ENCODE results near the gene NDUFB8.

Gene NDUFB8

GRCh38 chr10:100524206-100524605, 5.5 kb downstream of the NDUFB8 start:
- Histone ChIP-seq H3K27ac (ENCODE audit: extremely low read depth, low read depth, low read length) (no peak overlapping the region), H3K9me3 (ENCODE audit: control insufficient read depth, insufficient read depth, low read depth, low read length) (no peaks in the 10 kb centered on the region), H3K4me3 (ENCODE audit: low read depth, low read length) (no peak overlapping the region), H3K36me3 (ENCODE audit: control insufficient read depth in 2 of 2, insufficient read depth in 1 of 2, low read length in 2 of 2) (peaks cover 39 to 66% of the 10 kb centered on the region in 2 experiments), H3K4me1 (ENCODE audit: control insufficient read depth, insufficient read depth, low read length) (no peaks in the 10 kb centered on the region)
- TF ChIP-seq ZNF473 (tag by site-specific recombination; IDR thresholded peaks at IDR 0.05): no peak
- no peak for TF ChIP-seq ZNF121 (tag by site-specific recombination; IDR thresholded peaks at IDR 0.05)
- TF ChIP-seq ZNF707 (tag by site-specific recombination; IDR thresholded peaks at IDR 0.05): no peak
- TF ChIP-seq ZNF664 (tag by site-specific recombination; IDR thresholded peaks at IDR 0.05): no peak
- no peak for TF ChIP-seq ZSCAN5A (tag by site-specific recombination; IDR thresholded peaks at IDR 0.05)
- no peak for TF ChIP-seq GLI2 (tag by site-specific recombination; IDR thresholded peaks at IDR 0.05; ENCODE audit: borderline replicate concordance, low read depth)
- TF ChIP-seq ZSCAN30 (tag by site-specific recombination; IDR thresholded peaks at IDR 0.05): no peak
- no peak for TF ChIP-seq ZNF521 (tag by site-specific recombination; IDR thresholded peaks at IDR 0.05)
- TF ChIP-seq ZNF140 (tag by site-specific recombination; IDR thresholded peaks at IDR 0.05): no peak
- no peak for TF ChIP-seq INSM2 (tag by site-specific recombination; IDR thresholded peaks at IDR 0.05)
- no peak for TF ChIP-seq ZBTB17 (tag by site-specific recombination; IDR thresholded peaks at IDR 0.05)
- no peak for TF ChIP-seq ZNF513 (tag by site-specific recombination; IDR thresholded peaks at IDR 0.05)
- no peak for TF ChIP-seq ZBTB49 (tag by site-specific recombination; IDR thresholded peaks at IDR 0.05; ENCODE audit: low read depth)
- TF ChIP-seq ZNF585B (tag by site-specific recombination; IDR thresholded peaks at IDR 0.05): no peak
- TF ChIP-seq ZBTB11 (tag by site-specific recombination; conservative IDR thresholded peaks at IDR 0.05; ENCODE audit: low read depth): no peak
- no peak for TF ChIP-seq PBX3 (CRISPR knock-in tag; IDR thresholded peaks at IDR 0.05)
- TF ChIP-seq ZNF341 (tag by site-specific recombination; IDR thresholded peaks at IDR 0.05; ENCODE audit: low read depth): no peak
- POLR2A ChIA-PET: no interaction called here
- CTCF ChIA-PET: interaction anchor here (0.6 to 1.4 kb wide), 2 partner anchors 282 to 354 kb away, joined by 4 to 5 read pairs; no protein-coding TSS in a partner anchor
